IMR-90 (cell line): Measurements from ENCODE around the gene RYR2. TPM values are rescaled to one million over a fixed set of nuclear protein-coding genes. Genes with fewer than 3 reads are reported as not detected.
A peak's percentile ranks its signal among the peaks of the same experiment; 100 is the strongest.

Source experiments
- ATAC-seq: fragments of 200-7000 bp; cut with Tn5 transposase; 2 replicates; pipeline ENCODE4 v1.9.1; 2020; ENCODE audit warnings: low read depth, mild to moderate bottlenecking, moderate library complexity
- BruUV-seq: library from RNA; stranded (reverse); fragments of 400-500 nt; replicated peaks from 2 replicates; lab custom pipeline; 2021; lab: Mats Ljungman, UMichigan
- CTCF ChIA-PET: fragments of 300-600 bp; formaldehyde crosslinking; extraction: SDS; loops from one replicate; lab custom pipeline; 2021; ENCODE audit warnings: antibody characterized with exemption; lab: Yijun Ruan, JAX
- POLR2A ChIA-PET: fragments of 300-600 bp; sonication (Branson Sonifier 250); formaldehyde crosslinking; loops from one replicate; lab custom pipeline; 2022; ENCODE audit warnings: antibody characterized with exemption; ENCODE audit not compliant: unreplicated experiment; lab: Charles Lee
- DNase-seq: peaks from one replicate; pipeline ENCODE4 v3.0.0; 2013
- H2AFZ ChIP-seq: replicated peaks from 2 replicates; pipeline ENCODE3; 2013; ENCODE audit warnings: low read length, mild to moderate bottlenecking; ENCODE audit not compliant: poor library complexity
- H2AK5ac ChIP-seq: 2 replicates; pipeline ENCODE4 v1.6.1; 2013; ENCODE audit warnings: low read depth, low read length, inconsistent platforms
- H2AK9ac ChIP-seq: replicated peaks from 2 replicates; pipeline ENCODE3; 2013; ENCODE audit warnings: mild to moderate bottlenecking, low read depth, low read length, moderate library complexity; ENCODE audit not compliant: poor library complexity
- H2BK120ac ChIP-seq: 2 replicates; pipeline ENCODE4 v1.6.1; 2013; ENCODE audit warnings: low read depth, low read length, inconsistent platforms
- H2BK15ac ChIP-seq: 3 replicates; pipeline ENCODE4 v1.6.1; 2013; ENCODE audit warnings: low read depth, low read length, inconsistent platforms
- H2BK20ac ChIP-seq: 2 replicates; pipeline ENCODE4 v1.6.1; 2013; ENCODE audit warnings: low read depth, mild to moderate bottlenecking, inconsistent platforms, low read length, moderate library complexity
- H2BK5ac ChIP-seq: 2 replicates; pipeline ENCODE4 v1.6.1; 2013; ENCODE audit warnings: mild to moderate bottlenecking, low read depth, low read length, inconsistent platforms; ENCODE audit not compliant: poor library complexity, severe bottlenecking
- H3K14ac ChIP-seq: replicated peaks from 2 replicates; pipeline ENCODE4 v1.6.1; 2013; ENCODE audit warnings: low read depth, low read length, inconsistent platforms
- H3K18ac ChIP-seq: 2 replicates; pipeline ENCODE4 v1.6.1; 2013; ENCODE audit warnings: low read depth, low read length, control low read depth
- H3K23ac ChIP-seq: 2 replicates; pipeline ENCODE4 v1.6.1; 2013; ENCODE audit warnings: low read depth, low read length, inconsistent platforms
- H3K27ac ChIP-seq: 2 replicates; pipeline ENCODE4 v1.5.1; 2013; ENCODE audit warnings: mild to moderate bottlenecking, control low read depth, low read length; ENCODE audit not compliant: insufficient read depth
- H3K27me3 ChIP-seq: 2 replicates; pipeline ENCODE4 v1.6.1; 2013; ENCODE audit warnings: low read length; ENCODE audit not compliant: control insufficient read depth, insufficient read depth
- H3K36me3 ChIP-seq: 2 replicates; pipeline ENCODE4 v1.6.1; 2013; ENCODE audit warnings: low read length, mixed read lengths; ENCODE audit not compliant: control insufficient read depth, insufficient read depth
- H3K4ac ChIP-seq: 2 replicates; pipeline ENCODE4 v1.6.1; 2013; ENCODE audit warnings: low read depth, low read length, inconsistent platforms
- H3K4me1 ChIP-seq: 2 replicates; pipeline ENCODE4 v1.6.1; 2013; ENCODE audit warnings: low read length, mixed read lengths; ENCODE audit not compliant: control insufficient read depth, insufficient read depth
- H3K4me2 ChIP-seq: 2 replicates; pipeline ENCODE4 v1.6.1; 2013; ENCODE audit warnings: low read depth, mild to moderate bottlenecking, control low read depth, low read length, moderate library complexity
- H3K4me3 ChIP-seq: 2 replicates; pipeline ENCODE4 v1.5.1; 2013; ENCODE audit warnings: low read depth, mild to moderate bottlenecking, control low read depth, low read length, moderate library complexity; ENCODE audit not compliant: insufficient read depth
- H3K56ac ChIP-seq: 2 replicates; pipeline ENCODE4 v1.6.1; 2013; ENCODE audit warnings: low read length, inconsistent platforms; ENCODE audit not compliant: insufficient read depth; ENCODE audit errors: extremely low read depth
- H3K79me1 ChIP-seq, 2 experiments: 2 replicates each; pipeline ENCODE4 v1.6.1; 2013; ENCODE audit warnings: low read length in 2 of 2, inconsistent platforms in 1 of 2, low read depth in 1 of 2
- H3K9ac ChIP-seq: 2 replicates; pipeline ENCODE4 v1.6.1; 2013; ENCODE audit warnings: low read depth, low read length, control low read depth
- H3K9me1 ChIP-seq: 2 replicates; pipeline ENCODE4 v1.6.1; 2013; ENCODE audit warnings: low read length, inconsistent platforms; ENCODE audit not compliant: insufficient read depth
- H3K9me3 ChIP-seq: 2 replicates; pipeline ENCODE4 v1.6.1; 2013; ENCODE audit warnings: low read length; ENCODE audit not compliant: control insufficient read depth, insufficient read depth
- H4K20me1 ChIP-seq: 2 replicates; pipeline ENCODE4 v1.6.1; 2013; ENCODE audit warnings: low read length, inconsistent platforms; ENCODE audit not compliant: insufficient read depth
- H4K5ac ChIP-seq: 2 replicates; pipeline ENCODE4 v1.6.1; 2013; ENCODE audit warnings: mild to moderate bottlenecking, low read depth, low read length, control low read depth
- H4K8ac ChIP-seq, 2 experiments: 2 replicates each; pipeline ENCODE4 v1.6.1; 2013; ENCODE audit warnings: low read depth in 2 of 2, low read length in 2 of 2, control low read depth in 1 of 2, inconsistent platforms in 1 of 2
- H4K91ac ChIP-seq: 2 replicates; pipeline ENCODE4 v1.6.1; 2013; ENCODE audit warnings: low read depth, low read length, inconsistent platforms; ENCODE audit not compliant: insufficient read depth
- CEBPB ChIP-seq: IDR thresholded peaks from 2 replicates; pipeline ENCODE4 v1.6.1; 2012; ENCODE audit warnings: low read depth, low read length, improper control_type of control experiment
- MXI1 ChIP-seq: IDR thresholded peaks from 2 replicates; pipeline ENCODE4 v1.6.1; 2012; ENCODE audit warnings: low read depth, mild to moderate bottlenecking, low read length, moderate library complexity, borderline replicate concordance
- NFE2L2 ChIP-seq: fragments of 150-350 bp; IDR thresholded peaks from 2 replicates; pipeline ENCODE4 v1.6.1; 2016; ENCODE audit warnings: low read depth, mild to moderate bottlenecking, low read length
- SMC3 ChIP-seq: fragments of 150-350 bp; IDR thresholded peaks from 2 replicates; pipeline ENCODE4 v1.6.1; 2016; ENCODE audit warnings: low read depth, mild to moderate bottlenecking, antibody characterized with exemption, low read length, moderate library complexity
- WGBS, 2 experiments: methylation state at CpG; one replicate each; pipeline versions ENCODE4 v1.1.5 to v1.1.7; 2013; ENCODE audit warnings: missing lambda C conversion rate in 2 of 2; ENCODE audit not compliant: insufficient read length in 1 of 2; ENCODE audit errors: extremely low coverage in 2 of 2; 5-methylcytosine and 5-hydroxymethylcytosine counted together
- dilution Hi-C: fragments of 300-500 bp; cut with HindIII; formaldehyde crosslinking; loops from one replicate; pipeline ENCODE4 v1.14.3; 2018; ENCODE audit warnings: low sequenced_read_pairs; ENCODE audit not compliant: unreplicated experiment
- in situ Hi-C: fragments of 300-500 bp; cut with MboI; formaldehyde crosslinking; loops from 3 replicates; pipeline ENCODE4 v1.14.3; 2019; ENCODE audit warnings: low sequenced_read_pairs, inconsistent platforms, mixed read lengths
- intact Hi-C: fragments of 100-400 bp; cut with micrococcal nuclease; formaldehyde crosslinking; loops from 2 replicates; pipeline ENCODE4 v1.10.0; 2022
- polyA plus RNA-seq, 3 experiments: library from polyadenylated mRNA; depleted of rRNA; stranded (reverse); fragments of >200 nt; gene quantifications; 2 replicates each; pipeline ENCODE4 v1.2.3, GENCODE V29; 2012; ENCODE audit warnings: low replicate concordance in 1 of 3
- total RNA-seq: library from RNA; depleted of rRNA; stranded (reverse); fragments of >200 nt; gene quantifications from 2 replicates; pipeline ENCODE4 v1.2.3, GENCODE V29; 2012

RYR2 gene
- total and polyA plus RNA-seq, 2 of the 4 experiments (the other 2 are of a cell fraction) = not detected

- Histone ChIP-seq H2BK20ac (no peak overlapping the region), H3K14ac (no peak overlapping the region), H3K56ac (no peak overlapping the region), H2BK5ac (no peak overlapping the region), H3K9me3 (peaks cover 5% of the 10 kb centered on the region; the same call in 1 of the 2 replicates), H4K91ac (no peak overlapping the region), H4K20me1 (no peaks in the 10 kb centered on the region), H2BK120ac (no peak overlapping the region), H3K23ac (no peak overlapping the region), H2AK5ac (no peak overlapping the region), H4K8ac (no peak overlapping the region), H2AFZ (no peak overlapping the region), H3K9me1 (no peaks in the 10 kb centered on the region), H3K27me3 (no peaks in the 10 kb centered on the region), H3K18ac (no peak overlapping the region), H3K79me1 (no peaks in the 10 kb centered on the region), H3K4me1 (no peaks in the 10 kb centered on the region), H3K4me3 (no peak overlapping the region), H3K36me3 (no peaks in the 10 kb centered on the region), H2BK15ac (no peak overlapping the region), H3K4me2 (no peak overlapping the region), H3K4ac (no peak overlapping the region), H2AK9ac (no peak overlapping the region), H3K9ac (no peak overlapping the region), H3K27ac (no peak overlapping the region), H4K5ac (no peak overlapping the region)
- TF ChIP-seq CEBPB = 0 out of 2 replicates have a peak, but pooled peaks have one; percentile 9
- no peak for TF ChIP-seq SMC3
- TF ChIP-seq MXI1 = no peak
- TF ChIP-seq NFE2L2 = no peak
- DNase-seq = peak; percentile 25
- in situ Hi-C loops (no loop called here), dilution Hi-C loops (no loop called here), intact Hi-C loops (no loop called here)
- WGBS, 2 experiments = no CpG with 5 or more reads among the region's 4 CpGs
- no TSS peak for BruUV-seq
- POLR2A ChIA-PET = no interaction called here
- ATAC-seq = peak; percentile 44; the same call in 1 of the 2 replicates
- CTCF ChIA-PET = no interaction called here
These were observed 124.7 kb downstream of the RYR2 start for GRCh38 chr1:237166593-237167101.
